Brain microvascular endothelial cell (primary cell): Measurements from ENCODE around the gene KLF13.

Experiments
- DNase-seq: peaks from one replicate; pipeline ENCODE4 v3.0.0-alpha.2; 2020
- H3K27ac ChIP-seq: fragments of 250-450 bp; sonication (Bioruptor Pico); 2 replicates; pipeline ENCODE4 v1.5.1; 2020; ENCODE audit warnings: mild to moderate bottlenecking, moderate library complexity
- H3K27me3 ChIP-seq: fragments of 250-450 bp; sonication (Bioruptor Pico); replicated peaks from 2 replicates; pipeline ENCODE4 v1.5.1; 2020; ENCODE audit warnings: mild to moderate bottlenecking
- H3K36me3 ChIP-seq: fragments of 250-450 bp; sonication (Bioruptor Pico); replicated peaks from 2 replicates; pipeline ENCODE4 v1.5.1; 2020; ENCODE audit warnings: mild to moderate bottlenecking
- H3K4me3 ChIP-seq: 2 replicates; pipeline ENCODE4 v1.5.1; 2011; ENCODE audit warnings: low read depth, mild to moderate bottlenecking, control low read depth, low read length, moderate library complexity
- in situ Hi-C: cut with HindIII; loops from 2 replicates; pipeline ENCODE4 v1.10.0; 2017; ENCODE audit warnings: low sequenced_read_pairs, low pct_ligation_motif_present
- TF ChIP-seq, protein P1 (sequence below): IDR thresholded peaks from 2 replicates; pipeline ENCODE4 v1.5.1; 2011; ENCODE audit warnings: low read depth, mild to moderate bottlenecking, moderate library complexity, low read length, control low read depth, inconsistent platforms; ENCODE audit errors: missing control alignments

KLF13 gene

DNA sequence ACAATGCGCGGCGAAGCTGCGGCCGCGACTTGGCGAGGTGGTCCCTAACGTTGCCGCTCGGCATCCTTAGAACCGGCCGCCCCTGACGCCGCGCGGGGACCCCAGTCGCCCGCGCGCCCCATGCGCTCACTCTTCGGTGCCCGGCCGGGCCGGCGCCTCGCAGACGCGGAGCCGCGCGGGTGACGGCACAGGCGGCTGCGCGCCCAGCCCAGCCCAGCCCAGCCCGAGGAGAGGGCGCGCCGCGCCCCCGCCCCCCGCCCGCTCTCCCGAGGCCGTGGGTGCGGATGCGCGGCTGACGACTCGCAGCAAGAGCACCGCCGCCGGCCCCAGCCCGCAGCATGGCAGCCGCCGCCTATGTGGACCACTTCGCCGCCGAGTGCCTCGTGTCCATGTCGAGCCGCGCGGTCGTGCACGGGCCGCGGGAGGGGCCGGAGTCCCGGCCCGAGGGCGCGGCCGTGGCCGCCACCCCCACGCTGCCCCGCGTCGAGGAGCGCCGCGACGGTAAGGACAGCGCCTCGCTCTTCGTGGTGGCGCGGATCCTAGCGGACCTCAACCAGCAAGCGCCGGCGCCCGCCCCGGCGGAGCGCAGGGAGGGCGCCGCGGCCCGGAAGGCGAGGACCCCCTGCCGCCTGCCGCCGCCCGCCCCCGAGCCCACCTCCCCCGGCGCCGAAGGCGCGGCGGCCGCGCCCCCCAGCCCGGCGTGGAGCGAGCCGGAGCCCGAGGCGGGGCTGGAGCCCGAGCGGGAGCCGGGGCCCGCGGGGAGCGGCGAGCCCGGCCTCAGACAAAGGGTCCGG, 437 bp downstream of the KLF13 start:
- in situ Hi-C loops: no loop called here
- H3K36me3 ChIP-seq: no peaks in the 10 kb centered on the region
- H3K27me3 ChIP-seq: no peaks in the 10 kb centered on the region
- DNase-seq: peak; percentile 31
- peak overlapping the region; percentile 70 for H3K4me3 ChIP-seq
- TF ChIP-seq, protein P1, sequence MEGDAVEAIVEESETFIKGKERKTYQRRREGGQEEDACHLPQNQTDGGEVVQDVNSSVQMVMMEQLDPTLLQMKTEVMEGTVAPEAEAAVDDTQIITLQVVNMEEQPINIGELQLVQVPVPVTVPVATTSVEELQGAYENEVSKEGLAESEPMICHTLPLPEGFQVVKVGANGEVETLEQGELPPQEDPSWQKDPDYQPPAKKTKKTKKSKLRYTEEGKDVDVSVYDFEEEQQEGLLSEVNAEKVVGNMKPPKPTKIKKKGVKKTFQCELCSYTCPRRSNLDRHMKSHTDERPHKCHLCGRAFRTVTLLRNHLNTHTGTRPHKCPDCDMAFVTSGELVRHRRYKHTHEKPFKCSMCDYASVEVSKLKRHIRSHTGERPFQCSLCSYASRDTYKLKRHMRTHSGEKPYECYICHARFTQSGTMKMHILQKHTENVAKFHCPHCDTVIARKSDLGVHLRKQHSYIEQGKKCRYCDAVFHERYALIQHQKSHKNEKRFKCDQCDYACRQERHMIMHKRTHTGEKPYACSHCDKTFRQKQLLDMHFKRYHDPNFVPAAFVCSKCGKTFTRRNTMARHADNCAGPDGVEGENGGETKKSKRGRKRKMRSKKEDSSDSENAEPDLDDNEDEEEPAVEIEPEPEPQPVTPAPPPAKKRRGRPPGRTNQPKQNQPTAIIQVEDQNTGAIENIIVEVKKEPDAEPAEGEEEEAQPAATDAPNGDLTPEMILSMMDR: no peak
- H3K27ac ChIP-seq: peak overlapping the region; percentile 93

DNA sequence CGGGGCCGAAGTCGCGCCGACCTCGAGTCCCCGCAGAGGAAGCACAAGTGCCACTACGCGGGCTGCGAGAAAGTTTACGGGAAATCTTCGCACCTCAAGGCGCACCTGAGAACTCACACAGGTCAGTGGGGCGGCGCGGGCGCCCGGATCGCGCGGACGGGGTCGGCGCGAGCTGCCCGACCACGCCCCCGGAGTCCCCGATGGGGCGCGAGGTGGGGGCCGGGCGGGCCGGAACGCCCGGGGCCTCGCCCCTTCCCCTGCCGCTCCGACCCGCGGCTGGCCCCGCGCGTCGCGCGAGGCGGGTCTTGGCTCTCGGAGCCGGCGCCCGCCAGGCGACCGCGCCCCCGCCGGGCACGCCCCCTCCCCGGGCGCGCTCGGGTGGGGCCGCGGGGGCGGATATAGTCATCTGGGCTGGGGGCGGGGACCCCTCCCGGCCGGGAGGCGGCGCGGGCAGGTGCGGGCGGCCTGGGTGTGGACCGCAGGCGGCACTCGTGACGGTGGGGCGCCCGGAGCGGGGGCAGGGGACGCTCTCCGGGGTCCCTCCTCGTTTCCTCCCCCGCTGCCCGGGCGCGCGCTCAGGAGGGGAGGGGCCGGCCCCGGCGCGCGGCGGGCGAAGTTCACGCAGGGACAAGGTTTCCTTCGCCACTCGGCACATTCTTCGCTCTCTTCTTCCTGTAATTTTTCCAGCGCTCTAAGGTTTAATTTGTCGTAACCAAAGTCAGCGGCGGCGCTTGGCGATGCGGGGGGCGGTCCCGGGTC, 1.2 kb downstream of the KLF13 start:
- DNase-seq: no peak
- peak overlapping the region; percentile 70 for H3K4me3 ChIP-seq
- TF ChIP-seq, protein P1: no peak
- no peaks in the 10 kb centered on the region for H3K27me3 ChIP-seq
- in situ Hi-C loops: no loop called here
- H3K27ac ChIP-seq: peak overlapping the region; percentile 93
- no peaks in the 10 kb centered on the region for H3K36me3 ChIP-seq

DNA sequence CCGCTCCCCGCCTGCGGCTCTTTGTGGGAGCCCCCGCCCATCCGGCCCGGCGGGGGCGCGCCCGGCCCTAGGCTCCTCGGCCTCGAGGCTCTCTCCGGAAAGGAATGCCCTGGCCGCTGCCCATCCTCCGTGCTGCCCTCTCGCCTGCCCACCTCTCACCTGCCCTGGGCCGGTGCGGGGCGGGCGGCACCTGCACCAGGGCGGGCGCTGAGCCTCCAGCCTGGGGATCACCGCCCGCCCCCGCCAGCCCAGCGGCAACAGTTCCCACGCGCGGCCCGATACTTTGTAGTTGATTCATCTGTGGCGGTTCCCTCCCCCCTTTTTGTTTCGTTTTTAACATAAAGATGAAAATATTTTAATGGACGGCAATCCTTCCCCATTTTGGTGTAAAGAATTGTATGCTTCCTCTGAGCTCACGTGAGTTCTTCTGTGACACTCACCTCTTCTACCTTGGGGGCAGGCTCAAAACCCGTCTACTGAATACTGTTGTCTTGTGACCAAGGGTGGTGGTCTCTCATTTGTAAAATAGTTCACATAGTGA, 1.9 kb downstream of the KLF13 start:
- peak overlapping the region; percentile 70 for H3K4me3 ChIP-seq
- H3K36me3 ChIP-seq: no peaks in the 10 kb centered on the region
- H3K27me3 ChIP-seq: no peaks in the 10 kb centered on the region
- H3K27ac ChIP-seq: peak overlapping the region; percentile 59
- peak; percentile 50 for DNase-seq
- TF ChIP-seq, protein P1: no peak
- in situ Hi-C loops: no loop called here

DNA sequence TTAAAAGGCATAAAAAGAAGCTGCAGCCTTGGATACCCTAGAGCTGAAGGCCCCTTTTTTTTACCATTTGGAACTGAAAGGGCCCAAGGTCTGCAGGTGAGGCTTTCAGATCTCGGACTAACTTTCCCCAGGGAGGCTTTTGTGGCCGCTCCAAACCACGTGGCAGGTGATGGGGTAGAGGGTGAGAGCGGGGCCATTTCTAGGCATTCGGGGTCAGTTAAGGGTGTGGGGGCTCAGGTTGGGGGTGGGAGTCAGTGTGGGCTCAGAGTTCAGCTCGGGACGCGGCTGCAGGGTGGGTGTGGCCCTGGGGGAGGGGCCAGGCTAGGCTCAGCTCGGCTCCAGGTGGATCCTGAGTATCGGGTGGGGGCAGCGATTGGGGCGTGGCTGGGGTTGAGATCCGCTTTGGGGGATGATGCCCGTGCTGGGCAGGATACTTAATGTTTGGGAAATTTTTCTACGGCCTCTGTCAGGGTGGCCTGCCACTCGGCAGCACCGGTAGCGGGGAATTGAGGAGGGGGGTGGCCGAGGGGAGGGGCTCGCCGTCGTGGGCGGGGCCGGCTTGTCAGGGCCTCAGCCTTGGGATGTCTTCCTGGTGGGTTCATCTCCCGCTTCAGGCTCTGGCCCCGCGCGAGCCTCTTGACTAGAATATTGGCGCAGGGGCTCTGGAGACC, 2.5 kb downstream of the KLF13 start:
- TF ChIP-seq, protein P1: no peak
- Histone ChIP-seq H3K27ac (peak overlapping the region; percentile 59), H3K27me3 (no peaks in the 10 kb centered on the region), H3K4me3 (peak overlapping the region; percentile 70), H3K36me3 (no peaks in the 10 kb centered on the region)
- no peak for DNase-seq
- in situ Hi-C loops: no loop called here

DNA sequence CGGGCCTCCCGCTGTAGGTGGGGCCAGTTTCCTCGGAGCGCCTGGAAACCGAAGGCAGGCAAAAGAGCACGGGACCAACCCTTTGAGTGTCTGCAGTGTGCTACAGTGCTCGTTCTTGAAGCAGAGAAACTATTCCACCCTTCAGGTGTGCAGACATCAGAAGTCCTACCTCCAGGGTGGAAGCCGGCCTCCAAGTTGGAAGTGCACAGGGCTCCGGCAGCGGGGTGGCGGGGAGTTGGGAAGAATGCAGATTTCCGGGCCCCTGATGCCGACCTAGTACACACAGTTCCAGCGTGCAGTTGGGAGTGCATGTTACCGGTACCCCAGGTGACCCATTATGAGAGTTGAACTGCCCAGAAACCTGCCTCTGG, 3.0 kb downstream of the KLF13 start:
- Histone ChIP-seq H3K36me3 (no peaks in the 10 kb centered on the region), H3K27me3 (no peaks in the 10 kb centered on the region), H3K27ac (no peak overlapping the region), H3K4me3 (no peak overlapping the region)
- in situ Hi-C loops: no loop called here
- TF ChIP-seq, protein P1: no peak
- no peak for DNase-seq
